HG03064 (cell line): ENCODE data around the gene TOM1L2.
"Not testable (repeated sequence)": the region's sequence is repeated elsewhere in the genome, so short reads cannot be mapped to it uniquely, and the experiment has no call there.

Source experiments
- ATAC-seq: cut with Tn5 transposase; IDR thresholded peaks from one replicate; pipeline ENCODE4 v1.9.1; 2021; ENCODE audit warnings: low read depth; ENCODE audit not compliant: unreplicated experiment

TOM1L2 gene

GRCh38 chr17:17811381-17812210 is 160.6 kb downstream of the TOM1L2 start:
- ATAC-seq = no peak

DNA sequence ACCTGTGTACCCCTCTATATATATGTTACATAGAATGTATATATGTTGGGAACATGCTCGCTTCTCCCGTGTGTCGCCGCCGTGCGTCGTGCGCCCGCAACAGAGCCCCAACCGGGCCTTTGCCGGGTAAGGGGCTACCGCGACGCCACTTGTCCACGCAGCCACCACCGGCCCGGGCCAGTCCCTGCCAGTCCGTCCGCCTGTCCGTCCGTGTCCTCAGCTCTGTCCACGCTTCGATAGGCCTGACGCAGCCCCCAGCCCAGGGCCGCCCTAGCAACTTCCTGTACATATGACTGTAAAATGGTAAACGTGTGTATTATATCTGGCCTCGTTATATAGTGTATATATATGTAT is 161.3 kb downstream of the TOM1L2 start:
- ATAC-seq = no peak

DNA sequence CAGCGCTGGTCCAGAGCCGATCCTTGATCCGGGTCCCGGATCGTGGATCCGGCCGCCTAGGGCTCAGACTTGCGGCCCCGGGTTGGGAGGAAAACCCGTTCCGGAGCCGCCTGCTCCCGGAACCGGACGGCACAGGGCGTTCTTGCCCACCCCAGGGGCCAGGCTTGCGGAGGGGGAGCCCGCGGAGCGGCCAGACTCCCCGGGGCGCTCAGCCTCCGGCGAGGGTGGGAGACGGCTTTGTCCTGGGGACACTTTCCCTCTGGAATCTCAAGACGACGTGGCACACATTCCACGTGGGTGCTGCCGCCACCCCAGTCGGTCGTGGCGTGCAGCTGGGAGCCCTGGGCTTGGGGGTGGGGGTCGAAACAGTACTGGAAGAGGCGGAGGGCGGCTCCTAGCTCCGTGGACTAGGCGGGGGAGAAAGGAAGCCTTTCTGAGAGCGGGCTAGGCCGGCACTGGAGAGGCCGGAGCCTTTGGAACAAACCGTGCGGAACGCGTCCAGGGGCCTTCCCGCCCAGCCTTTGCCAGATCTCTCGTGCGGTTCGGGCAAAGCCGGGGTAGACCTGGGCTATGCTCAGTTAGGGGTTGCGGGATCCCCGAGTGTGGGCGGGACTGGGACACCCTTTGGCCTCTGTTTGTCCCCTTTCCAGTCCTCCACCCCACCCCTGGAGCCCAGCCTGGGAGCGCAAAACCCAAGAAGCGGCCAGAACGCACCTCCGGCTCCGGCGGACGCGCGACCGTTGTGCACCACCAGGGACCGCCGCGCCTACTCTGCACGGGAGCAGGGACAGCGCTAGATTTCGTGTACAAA is 161.9 kb downstream of the TOM1L2 start:
- ATAC-seq = no peak

- ATAC-seq = no peak
These were observed 162.6 kb downstream of the TOM1L2 start for GRCh38 chr17:17809531-17810083.

DNA sequence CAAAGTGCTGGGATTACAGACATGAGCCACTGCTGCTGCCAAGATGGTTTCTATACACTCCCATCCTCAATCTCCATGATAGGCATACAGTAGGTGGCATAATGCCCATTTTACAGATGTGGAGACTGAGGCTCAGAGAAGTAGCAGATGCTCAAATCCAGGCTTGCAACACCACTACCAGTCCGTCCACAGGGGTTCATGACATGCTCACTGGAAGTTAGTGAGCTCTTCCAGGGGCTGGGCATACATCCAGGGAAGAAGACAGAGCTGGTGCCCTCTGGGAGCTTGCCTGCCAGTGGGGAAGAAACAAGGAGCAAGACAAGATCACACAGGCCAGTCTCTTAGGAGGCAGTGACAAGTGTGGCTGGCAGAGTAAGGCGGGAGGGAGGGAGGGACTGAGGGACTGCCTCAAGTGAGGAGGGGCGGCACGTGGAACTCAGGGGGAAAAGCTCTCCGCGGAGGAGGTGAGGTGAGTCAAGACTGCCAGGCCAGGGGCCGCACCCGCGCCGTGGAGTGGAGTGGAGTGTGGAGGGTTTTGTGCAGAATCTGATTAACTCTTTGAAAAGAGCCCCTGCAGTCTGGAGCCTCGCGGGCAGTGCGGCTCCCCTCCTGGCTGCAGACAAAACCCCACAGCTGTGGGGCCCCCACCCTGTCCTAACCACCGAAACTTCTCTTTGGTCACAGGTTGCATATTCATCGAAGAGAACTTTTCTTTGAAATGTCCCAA is 163.3 kb downstream of the TOM1L2 start:
- ATAC-seq = no peak

DNA sequence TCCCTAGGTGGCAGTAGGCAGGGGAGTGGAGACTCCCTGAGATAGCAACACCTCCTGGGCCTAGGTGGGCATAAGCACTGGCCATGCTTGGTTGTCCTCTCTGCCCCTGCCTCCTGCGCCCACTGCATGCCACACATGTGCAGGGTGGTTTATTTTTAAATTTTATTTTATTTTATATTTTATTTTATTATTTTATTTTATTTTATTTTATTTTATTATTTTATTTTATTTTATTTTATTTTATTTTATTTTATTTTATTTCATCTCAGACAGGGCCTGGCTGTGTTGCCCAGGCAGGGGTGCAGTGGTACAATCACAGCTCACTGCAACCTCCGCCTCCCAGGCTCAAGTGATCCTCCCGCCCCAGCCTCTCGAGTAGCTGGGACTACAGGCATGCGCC is 164.0 kb downstream of the TOM1L2 start:
- not testable (repeated sequence) for ATAC-seq

DNA sequence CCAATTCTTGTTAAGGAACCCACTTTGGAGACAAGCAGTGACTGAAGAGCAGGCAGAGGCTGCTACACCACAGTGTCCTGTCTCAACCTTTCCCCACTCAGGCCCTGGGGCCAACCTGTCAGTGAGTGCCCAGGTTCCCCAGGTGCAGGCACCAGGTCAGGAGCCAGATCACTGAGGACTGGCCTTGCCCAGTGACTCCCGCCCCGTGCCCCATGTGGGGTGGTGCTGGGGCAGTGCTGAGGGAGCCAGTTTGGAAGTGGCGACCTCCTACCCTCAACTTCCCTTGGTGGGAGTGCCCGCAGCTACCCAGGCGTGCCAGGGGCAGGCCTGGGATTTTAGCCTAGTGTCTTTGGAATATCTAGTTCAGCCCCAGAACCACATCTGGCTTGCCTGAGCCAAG is 164.8 kb downstream of the TOM1L2 start:
- ATAC-seq = no peak

GRCh38 chr17:17806611-17807274 is 165.5 kb downstream of the TOM1L2 start:
- no peak for ATAC-seq

DNA sequence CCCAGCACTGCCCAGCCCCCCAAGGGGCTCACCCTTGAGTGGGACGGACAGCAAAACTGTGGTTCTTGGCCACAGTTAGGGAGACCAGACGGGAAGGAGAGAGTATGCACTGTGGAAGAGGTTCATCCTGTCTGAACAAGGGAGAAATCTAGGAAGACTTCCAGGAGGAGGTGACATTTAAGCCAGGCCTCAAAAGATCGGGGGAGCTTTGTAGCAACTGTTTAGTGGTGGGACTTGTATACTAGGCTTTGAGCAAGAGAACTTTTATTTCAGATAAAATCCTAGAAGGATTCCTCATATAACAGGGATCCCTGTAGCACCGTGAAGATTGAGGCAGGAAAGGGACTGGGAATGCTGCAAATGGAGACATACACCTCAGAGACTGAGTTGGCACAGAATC is 166.2 kb downstream of the TOM1L2 start:
- ATAC-seq = no peak

DNA sequence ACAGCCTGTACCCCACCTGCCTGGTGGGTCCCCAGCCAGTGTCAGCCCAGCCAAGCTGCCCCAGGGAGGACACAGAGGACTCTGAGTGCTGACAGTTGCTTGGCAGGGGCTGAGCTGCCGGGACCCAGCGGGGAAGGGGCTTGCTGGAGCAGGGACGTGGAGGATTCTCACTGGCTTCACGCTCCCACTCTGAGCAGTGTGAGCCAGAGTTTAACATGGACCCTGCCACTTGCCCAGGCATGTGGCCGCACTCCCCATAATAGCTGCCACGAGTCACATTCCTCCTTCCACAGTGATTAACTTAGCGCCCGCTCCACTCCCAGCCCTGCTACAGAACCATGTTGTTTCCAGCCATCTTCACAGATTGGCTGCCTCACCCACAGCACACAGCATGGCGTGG is 166.6 kb downstream of the TOM1L2 start:
- ATAC-seq = no peak

GRCh38 chr17:17804007-17804406 is 168.2 kb downstream of the TOM1L2 start:
- ATAC-seq = no peak

- ATAC-seq = no peak
These were observed 170.3 kb downstream of the TOM1L2 start for GRCh38 chr17:17801800-17802481.

DNA sequence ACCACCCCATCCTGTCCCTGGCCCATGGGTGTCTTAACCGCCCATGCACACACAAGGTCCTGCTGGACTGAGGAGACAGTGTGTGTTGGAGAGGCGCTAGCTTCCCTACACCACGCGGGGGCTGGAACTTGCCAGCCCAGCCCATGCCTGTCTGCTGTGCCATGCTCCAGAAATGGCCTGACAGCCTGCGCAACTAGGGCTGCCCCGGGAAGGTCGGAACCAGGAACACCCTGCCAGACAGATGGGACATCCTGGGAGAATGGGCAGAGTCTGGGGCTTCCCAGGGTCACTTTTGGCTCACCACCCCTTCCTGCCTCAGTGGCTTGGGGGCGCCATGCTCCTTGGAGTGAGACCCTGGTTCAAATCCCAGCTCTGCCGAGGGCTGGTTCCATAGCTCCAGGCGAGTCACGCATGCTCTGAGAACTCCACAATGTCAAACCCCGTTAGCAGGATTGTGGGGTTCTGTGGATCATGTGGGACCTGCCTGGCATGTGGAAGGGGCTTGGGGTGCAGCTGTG is 171.6 kb downstream of the TOM1L2 start:
- no peak for ATAC-seq

- no peak for ATAC-seq
These were observed 173.5 kb downstream of the TOM1L2 start for GRCh38 chr17:17798573-17799255.

GRCh38 chr17:17798010-17798556 is 174.1 kb downstream of the TOM1L2 start:
- ATAC-seq = no peak

DNA sequence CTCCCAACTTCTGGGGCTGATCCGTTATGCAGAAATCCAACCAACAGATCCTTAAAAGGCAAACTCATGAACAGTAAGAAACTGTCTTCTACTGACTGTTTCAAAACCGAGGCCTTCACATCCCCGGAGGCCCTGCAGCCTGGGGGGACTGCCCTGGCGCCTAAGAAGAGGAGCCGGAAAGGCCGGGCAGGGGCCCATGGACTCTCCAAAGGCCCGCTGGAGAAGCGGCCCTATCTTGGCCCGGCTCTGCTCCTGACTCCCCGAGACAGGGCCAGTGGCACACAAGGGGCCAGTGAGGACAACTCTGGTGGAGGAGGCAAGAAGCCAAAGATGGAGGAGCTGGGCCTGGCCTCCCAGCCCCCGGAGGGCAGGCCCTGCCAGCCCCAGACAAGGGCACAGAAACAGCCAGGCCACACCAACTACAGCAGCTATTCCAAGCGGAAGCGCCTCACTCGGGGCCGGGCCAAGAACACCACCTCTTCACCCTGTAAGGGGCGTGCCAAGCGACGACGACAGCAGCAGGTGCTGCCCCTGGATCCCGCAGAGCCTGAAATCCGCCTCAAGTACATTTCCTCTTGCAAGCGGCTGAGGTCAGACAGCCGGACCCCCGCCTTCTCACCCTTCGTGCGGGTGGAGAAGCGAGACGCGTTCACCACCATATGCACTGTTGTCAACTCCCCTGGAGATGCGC is 174.9 kb downstream of the TOM1L2 start:
- ATAC-seq = no peak

DNA sequence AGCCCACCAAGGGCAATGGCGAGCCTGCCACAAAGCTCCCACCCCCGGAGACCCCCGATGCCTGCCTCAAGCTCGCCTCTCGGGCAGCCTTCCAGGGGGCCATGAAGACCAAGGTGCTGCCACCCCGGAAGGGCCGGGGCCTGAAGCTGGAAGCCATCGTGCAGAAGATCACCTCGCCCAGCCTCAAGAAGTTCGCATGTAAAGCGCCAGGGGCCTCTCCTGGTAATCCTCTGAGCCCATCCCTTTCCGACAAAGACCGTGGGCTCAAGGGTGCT is 175.5 kb downstream of the TOM1L2 start:
- ATAC-seq = no peak

- ATAC-seq = no peak
These were observed 176.0 kb downstream of the TOM1L2 start for GRCh38 chr17:17795946-17796786.
